Mesenchymal stem cell (in vitro differentiated cells and primary cell): Measurements from ENCODE around the gene CCT8L2.
"Not testable (repeated sequence)": the region's sequence is repeated elsewhere in the genome, so short reads cannot be mapped to it uniquely, and the experiment has no call there.

Experiments
- DNase-seq: peaks from one replicate; pipeline ENCODE4 v3.0.0-alpha.2; 2013
- H2AFZ ChIP-seq: one replicate; pipeline ENCODE4 v1.6.1; 2013; ENCODE audit warnings: low read depth, mild to moderate bottlenecking, control low read depth, inconsistent platforms, low read length, moderate library complexity
- H2AK5ac ChIP-seq: 2 replicates; pipeline ENCODE4 v1.6.1; 2013; ENCODE audit warnings: low read length, moderate library complexity, mild to moderate bottlenecking, inconsistent platforms; ENCODE audit not compliant: severe bottlenecking
- H2BK120ac ChIP-seq: one replicate; pipeline ENCODE4 v1.6.1; 2013; ENCODE audit warnings: low read depth, mild to moderate bottlenecking, inconsistent platforms, low read length, moderate library complexity
- H2BK12ac ChIP-seq, 2 experiments: one replicate each; pipeline ENCODE4 v1.6.1; 2013; ENCODE audit warnings: inconsistent platforms in 2 of 2, low read length in 2 of 2, mild to moderate bottlenecking in 2 of 2, moderate library complexity in 2 of 2, control low read depth in 1 of 2
- H2BK15ac ChIP-seq: one replicate; pipeline ENCODE4 v1.6.1; 2013; ENCODE audit warnings: mild to moderate bottlenecking, low read depth, inconsistent platforms; ENCODE audit not compliant: poor library complexity, severe bottlenecking
- H2BK5ac ChIP-seq: 2 replicates; pipeline ENCODE4 v1.6.1; 2013; ENCODE audit warnings: low read depth, mild to moderate bottlenecking, low read length, control low read depth, inconsistent platforms; ENCODE audit not compliant: poor library complexity, severe bottlenecking
- H3K14ac ChIP-seq, 2 experiments: one replicate each; pipeline ENCODE4 v1.6.1; 2013; ENCODE audit warnings: inconsistent platforms in 2 of 2, low read length in 2 of 2, control low read depth in 1 of 2, mild to moderate bottlenecking in 1 of 2, moderate library complexity in 1 of 2
- H3K18ac ChIP-seq, 2 experiments: one replicate each; pipeline ENCODE4 v1.6.1; 2013; ENCODE audit warnings: inconsistent platforms in 2 of 2, low read length in 2 of 2, control low read depth in 1 of 2, low read depth in 1 of 2, mild to moderate bottlenecking in 1 of 2
- H3K23ac ChIP-seq, 2 experiments: one replicate each; pipeline ENCODE4 v1.6.1; 2013; ENCODE audit warnings: inconsistent platforms in 2 of 2, low read length in 2 of 2, mild to moderate bottlenecking in 2 of 2, moderate library complexity in 2 of 2, control low read depth in 1 of 2
- H3K27ac ChIP-seq: 2 replicates; pipeline ENCODE4 v1.5.1; 2013; ENCODE audit warnings: mild to moderate bottlenecking, moderate library complexity, low read length, control low read depth, inconsistent platforms; ENCODE audit not compliant: poor library complexity, severe bottlenecking
- H3K27me3 ChIP-seq, 2 experiments: 2 replicates each; pipeline versions ENCODE4 v1.6.1 to v1.7.0; 2013; ENCODE audit warnings: low read length in 2 of 2, mild to moderate bottlenecking in 2 of 2, moderate library complexity in 2 of 2, control low read depth in 1 of 2, inconsistent platforms in 1 of 2; ENCODE audit not compliant: control insufficient read depth in 1 of 2, insufficient read depth in 1 of 2
- H3K36me3 ChIP-seq, 2 experiments: 2 replicates each; pipeline versions ENCODE4 v1.6.1 to v1.7.0; 2013; ENCODE audit warnings: low read length in 2 of 2, control low read depth in 1 of 2, inconsistent platforms in 1 of 2, low read depth in 1 of 2, mild to moderate bottlenecking in 1 of 2; ENCODE audit not compliant: insufficient read depth in 2 of 2, control insufficient read depth in 1 of 2
- H3K4ac ChIP-seq, 2 experiments: one replicate each; pipeline ENCODE4 v1.6.1; 2013; ENCODE audit warnings: inconsistent platforms in 2 of 2, low read length in 2 of 2, mild to moderate bottlenecking in 2 of 2, moderate library complexity in 2 of 2, control low read depth in 1 of 2, low read depth in 1 of 2
- H3K4me1 ChIP-seq: 2 replicates; pipeline ENCODE4 v1.6.1; 2013; ENCODE audit warnings: low read depth, low read length, control low read depth; ENCODE audit not compliant: control insufficient read depth, insufficient read depth
- H3K4me2 ChIP-seq: 2 replicates; pipeline ENCODE4 v1.6.1; 2013; ENCODE audit warnings: low read length, mild to moderate bottlenecking, inconsistent platforms; ENCODE audit not compliant: poor library complexity, severe bottlenecking
- H3K4me3 ChIP-seq, 2 experiments: 2 replicates each; pipeline versions ENCODE4 v1.5.1 to v1.7.0; 2013; ENCODE audit warnings: low read length in 2 of 2, mild to moderate bottlenecking in 2 of 2, control low read depth in 1 of 2, low read depth in 1 of 2; ENCODE audit not compliant: insufficient read depth in 1 of 2
- H3K79me1 ChIP-seq: replicated peaks from 2 replicates; pipeline ENCODE4 v1.6.1; 2013; ENCODE audit warnings: mild to moderate bottlenecking, control low read depth, low read length, inconsistent platforms; ENCODE audit not compliant: poor library complexity, severe bottlenecking
- H3K9ac ChIP-seq: 2 replicates; pipeline ENCODE4 v1.7.0; 2013; ENCODE audit warnings: mild to moderate bottlenecking, low read length, moderate library complexity
- H3K9me3 ChIP-seq: 2 replicates; pipeline ENCODE4 v1.7.0; 2013; ENCODE audit warnings: mild to moderate bottlenecking, low read length; ENCODE audit not compliant: control insufficient read depth
- H4K8ac ChIP-seq: one replicate; pipeline ENCODE4 v1.6.1; 2013; ENCODE audit warnings: inconsistent platforms, mild to moderate bottlenecking, low read length, moderate library complexity
- H4K91ac ChIP-seq: one replicate; pipeline ENCODE4 v1.6.1; 2013; ENCODE audit warnings: mild to moderate bottlenecking, low read length, inconsistent platforms
- WGBS: methylation state at CpG from one replicate; pipeline ENCODE4 v1.1.7; 2013; ENCODE audit warnings: mixed read lengths; 5-methylcytosine and 5-hydroxymethylcytosine counted together

CCT8L2 gene

GRCh38 chr22:16615606-16616245, 23.1 kb upstream of the CCT8L2 start:
- H4K8ac ChIP-seq, H2BK12ac ChIP-seq, H3K9me3 ChIP-seq, H2AFZ ChIP-seq, H3K79me1 ChIP-seq, H3K27me3 ChIP-seq, H3K4me3 ChIP-seq, H3K4ac ChIP-seq, H3K23ac ChIP-seq, DNase-seq, H3K18ac ChIP-seq, H3K4me1 ChIP-seq, H2BK120ac ChIP-seq, H3K36me3 ChIP-seq, H4K91ac ChIP-seq, H2BK5ac ChIP-seq, H2BK15ac ChIP-seq, H3K27ac ChIP-seq, H3K14ac ChIP-seq, H2AK5ac ChIP-seq, H3K9ac ChIP-seq, H3K4me2 ChIP-seq: not testable (repeated sequence)
- 47% methylated on average over 2 of the region's 5 CpGs for WGBS

GRCh38 chr22:16609548-16610261, 17.1 kb upstream of the CCT8L2 start:
- 96% methylated on average over 76 of the region's 77 CpGs for WGBS
- Histone ChIP-seq H2BK5ac (no peak overlapping the region), H3K4ac (no peak overlapping the region), H3K14ac (no peak overlapping the region), H3K36me3 (no peaks in the 10 kb centered on the region), H4K8ac (no peak overlapping the region), H3K4me2 (no peak overlapping the region), H2BK12ac (no peak overlapping the region), H3K4me1 (no peaks in the 10 kb centered on the region), H2BK120ac (no peak overlapping the region), H2AK5ac (no peak overlapping the region), H2AFZ (no peak overlapping the region), H3K23ac (no peak overlapping the region), H3K9me3 (no peaks in the 10 kb centered on the region), H3K4me3 (peak overlapping the region in 1 of 2 experiments; percentile 74), H3K9ac (peak overlapping the region; percentile 72), H3K27ac (no peak overlapping the region), H3K18ac (no peak overlapping the region), H4K91ac (no peak overlapping the region), H2BK15ac (no peak overlapping the region), H3K27me3 (peaks cover 0 to 3% of the 10 kb centered on the region in 2 experiments), H3K79me1 (no peaks in the 10 kb centered on the region)
- no peak for DNase-seq

GRCh38 chr22:16608931-16609330, 16.3 kb upstream of the CCT8L2 start:
- no peak overlapping the region for H3K23ac ChIP-seq
- H3K9me3 ChIP-seq, result no peaks in the 10 kb centered on the region
- no peak overlapping the region for H4K91ac ChIP-seq
- peaks cover 0 to 3% of the 10 kb centered on the region in 2 experiments for H3K27me3 ChIP-seq
- H2AFZ ChIP-seq, result no peak overlapping the region
- H3K27ac ChIP-seq, result no peak overlapping the region
- H4K8ac ChIP-seq, result no peak overlapping the region
- H3K4me3 ChIP-seq, result peak overlapping the region in 1 of 2 experiments; percentile 74
- no peak overlapping the region for H2BK15ac ChIP-seq
- H2BK5ac ChIP-seq, result no peak overlapping the region
- 83% methylated on average over 21 of the region's 22 CpGs for WGBS
- no peak overlapping the region for H2BK120ac ChIP-seq
- no peak overlapping the region for H3K4me2 ChIP-seq
- no peak overlapping the region for H3K18ac ChIP-seq
- no peak overlapping the region for H3K14ac ChIP-seq
- no peak overlapping the region for H3K4ac ChIP-seq
- no peaks in the 10 kb centered on the region for H3K4me1 ChIP-seq
- no peaks in the 10 kb centered on the region for H3K79me1 ChIP-seq
- no peak overlapping the region for H2AK5ac ChIP-seq
- H3K9ac ChIP-seq, result peak overlapping the region; percentile 72
- no peak for DNase-seq
- no peaks in the 10 kb centered on the region for H3K36me3 ChIP-seq
- H2BK12ac ChIP-seq, result no peak overlapping the region

- H4K91ac ChIP-seq, H3K27me3 ChIP-seq, H2AFZ ChIP-seq, H3K23ac ChIP-seq, H3K18ac ChIP-seq, H3K4me2 ChIP-seq, H3K4me1 ChIP-seq, H2BK15ac ChIP-seq, H3K36me3 ChIP-seq, H4K8ac ChIP-seq, H3K14ac ChIP-seq, H3K9me3 ChIP-seq, H3K4ac ChIP-seq, H2BK120ac ChIP-seq, H2BK12ac ChIP-seq, H2BK5ac ChIP-seq, H3K27ac ChIP-seq, H2AK5ac ChIP-seq, H3K79me1 ChIP-seq, DNase-seq, H3K4me3 ChIP-seq: not testable (repeated sequence)
- 58% methylated on average over 7 of the region's 8 CpGs for WGBS
- peak overlapping the region; percentile 29 for H3K9ac ChIP-seq
Observed at GRCh38 chr22:16604257-16604998, 11.8 kb upstream of the CCT8L2 start.
